ENCODE data around the gene MARF1.
"Not testable (repeated sequence)": the region's sequence is repeated elsewhere in the genome, so short reads cannot be mapped to it uniquely, and the experiment has no call there.

The MARF1 gene

GRCh38 chr16:15654591-15654990, 11.6 kb upstream of the MARF1 start:
- DNase-seq = no peak

DNA sequence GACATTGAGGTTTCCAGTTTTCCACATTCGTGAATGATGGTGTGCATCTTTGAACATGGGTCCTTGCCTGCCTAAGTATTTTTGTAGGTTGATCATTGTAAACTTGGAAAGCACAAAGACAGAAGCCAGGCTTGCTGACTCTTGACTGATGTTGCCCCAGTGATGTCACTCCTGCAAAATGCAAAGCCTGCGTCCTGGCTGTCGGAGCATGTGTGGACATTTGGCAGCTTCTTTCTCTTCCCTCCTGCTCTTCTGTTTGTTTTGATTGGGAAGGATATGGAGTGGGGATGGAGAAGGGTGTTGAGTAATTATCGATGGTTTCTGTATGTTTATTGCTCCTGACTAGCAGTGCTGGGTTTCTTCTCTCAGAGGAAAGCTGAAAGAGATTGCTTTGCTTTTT, 10.3 kb upstream of the MARF1 start:
- peak in 1 of 51 donors; percentile 31 for DNase-seq

DNA sequence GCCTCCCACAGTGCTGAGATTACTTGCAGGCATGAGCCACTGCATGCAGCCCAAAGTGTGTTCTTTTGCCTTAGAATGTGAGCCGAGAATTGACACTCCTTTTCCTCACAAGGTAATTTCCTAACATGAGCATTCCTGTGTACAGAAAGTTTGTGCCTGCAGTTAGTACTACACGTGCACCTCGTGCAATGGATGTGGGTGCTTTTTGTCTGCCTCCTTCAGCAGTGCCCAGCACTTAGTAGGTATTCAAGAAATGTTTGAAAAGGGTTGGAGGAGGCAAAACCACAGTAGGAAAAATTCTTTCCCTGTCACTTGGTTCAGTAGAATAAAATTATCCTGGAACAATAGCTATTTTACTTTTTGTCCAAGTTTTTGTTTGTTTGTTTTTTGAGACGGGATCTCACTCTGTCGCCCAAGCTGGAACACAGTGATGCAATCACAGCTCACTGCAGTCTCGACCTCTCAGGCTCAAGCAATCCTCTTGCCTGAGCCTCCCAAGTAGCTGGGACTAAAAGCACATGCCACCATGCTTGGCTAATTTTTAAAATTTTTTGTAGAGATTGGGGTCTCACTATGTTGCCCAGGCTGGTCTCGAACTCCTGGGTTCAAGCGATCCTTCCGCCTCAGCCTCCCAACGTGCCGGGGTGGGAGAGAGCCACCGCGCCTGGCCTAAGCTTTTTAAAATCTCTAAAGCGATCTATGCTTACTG, 9.5 kb upstream of the MARF1 start:
- no peak for DNase-seq

DNA sequence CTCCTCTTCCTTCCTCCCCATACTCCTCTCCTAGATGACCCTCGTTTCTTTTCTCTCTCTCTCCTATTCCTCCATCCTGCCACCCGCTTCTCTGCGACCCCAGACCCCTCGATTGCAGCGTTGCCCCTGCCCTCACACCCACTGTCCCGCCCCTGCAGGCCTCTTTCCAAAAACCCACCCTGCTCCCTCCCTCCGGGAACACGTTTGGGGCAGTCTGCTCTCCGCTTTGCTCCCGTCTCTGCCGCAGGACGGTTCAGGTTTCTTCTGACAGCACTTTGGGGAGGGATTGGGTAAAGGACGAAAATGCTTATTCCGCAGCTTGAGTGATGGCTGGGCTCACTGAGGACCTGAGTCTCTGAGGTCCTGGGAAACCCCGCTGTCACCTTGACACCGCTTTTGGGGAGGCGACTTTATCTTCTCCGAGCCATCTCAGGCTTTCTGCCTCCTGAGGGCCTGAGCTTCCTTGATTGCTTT, 7.8 kb upstream of the MARF1 start:
- peak in 4 of 51 donors; percentile 26 to 62 (median 30) for DNase-seq

GRCh38 chr16:15650019-15650697, 7.2 kb upstream of the MARF1 start, which contains the start of gene NDE1:
Gene NDE1 (plus strand): TSS chr16:15650245. CDS start chr16:15664779, 14,534 bp downstream.
- peak; percentile 29 to 97 (median 85) for DNase-seq

- no peak for DNase-seq
These were observed 6.7 kb upstream of the MARF1 start for GRCh38 chr16:15649727-15650018.

DNA sequence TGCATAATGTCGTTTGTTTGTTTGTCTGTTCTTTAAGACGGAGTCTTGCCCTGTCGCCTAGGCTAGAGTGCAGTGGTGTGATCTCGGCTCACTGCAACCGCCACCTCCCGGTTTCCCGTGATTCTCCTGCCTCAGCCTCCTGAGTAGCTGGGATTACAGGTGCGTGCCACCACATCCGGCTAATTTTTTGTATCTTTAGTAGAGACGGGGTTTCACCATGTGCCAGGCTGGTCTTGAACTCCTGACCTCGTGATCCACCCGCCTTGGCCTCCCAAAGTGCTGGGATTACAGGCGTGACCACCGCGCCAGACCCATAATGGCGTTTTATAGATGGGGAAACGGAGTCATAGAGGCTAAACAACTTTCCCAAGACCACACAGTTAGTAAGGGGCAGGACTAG, 6.4 kb upstream of the MARF1 start:
- not testable (repeated sequence) for DNase-seq

- no peak for DNase-seq
These were observed 5.3 kb upstream of the MARF1 start for GRCh38 chr16:15648135-15648730.

DNA sequence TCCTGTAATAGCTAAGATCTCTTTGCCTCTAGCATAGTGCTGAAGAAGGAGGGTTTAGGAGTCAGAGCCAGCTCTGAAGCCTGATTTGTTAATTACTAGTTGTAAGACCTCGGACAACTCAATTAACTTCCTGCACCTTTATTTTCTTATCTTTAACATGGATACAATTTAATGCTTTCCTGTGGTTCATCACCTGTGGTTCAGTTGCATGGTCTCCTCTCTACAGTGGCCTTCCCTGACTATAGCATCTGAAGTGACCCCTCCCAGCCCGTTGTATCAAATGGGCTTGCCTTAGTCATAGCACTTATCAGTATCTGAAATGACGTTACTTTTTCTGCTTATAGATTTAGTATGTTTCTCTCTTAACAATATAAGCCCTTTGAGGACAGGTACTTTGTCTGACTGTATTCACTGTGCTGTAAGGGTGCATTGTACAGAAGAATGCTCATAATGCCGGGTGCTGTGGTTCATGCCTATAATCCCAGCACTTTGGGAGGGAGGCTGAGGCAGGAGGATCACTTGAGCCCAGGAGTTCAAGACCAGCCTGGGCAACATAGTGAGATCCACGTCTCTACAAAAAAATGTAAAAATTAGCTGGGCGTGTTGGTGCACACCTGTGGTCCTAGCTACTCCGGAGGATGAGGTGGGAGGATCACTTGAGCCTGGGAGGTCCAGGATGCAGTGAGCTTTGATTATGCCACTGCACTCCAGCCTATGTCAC, 4.5 kb upstream of the MARF1 start:
- DNase-seq = no peak

DNA sequence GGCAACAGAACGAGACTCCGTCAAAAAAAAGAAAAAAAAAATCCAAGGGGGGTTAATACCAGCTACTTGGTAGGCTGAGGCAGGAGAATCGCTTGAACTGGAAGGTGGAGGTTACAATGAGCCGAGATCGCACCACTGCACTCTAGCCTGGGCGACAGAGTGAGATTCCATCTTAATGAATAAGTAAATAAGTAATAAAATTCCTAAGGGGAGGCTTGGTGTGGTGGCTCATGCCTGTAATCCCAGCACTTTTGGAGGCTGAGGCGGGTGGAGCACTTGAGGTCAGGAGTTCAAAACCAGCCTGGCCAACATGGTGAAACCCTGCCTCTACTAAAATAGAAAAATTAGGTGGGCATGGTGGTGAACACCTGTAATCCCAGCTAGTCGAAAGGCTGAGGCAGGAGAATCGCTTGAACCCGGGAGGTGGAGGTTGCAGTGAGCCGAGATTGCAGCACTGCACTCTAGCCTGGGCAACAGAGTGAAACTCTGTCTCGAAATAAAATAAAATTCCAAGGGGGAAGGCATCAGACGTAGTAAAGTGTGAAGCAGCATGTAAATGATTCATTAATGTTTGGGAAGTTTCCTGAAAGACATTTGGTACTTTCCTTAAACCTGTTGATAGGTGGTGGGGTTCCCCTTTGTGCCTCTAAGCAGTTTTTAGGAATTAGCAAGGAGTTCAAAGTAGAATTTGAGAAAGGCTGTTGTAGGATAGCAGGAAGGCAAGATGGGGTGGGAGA, 3.8 kb upstream of the MARF1 start:
- DNase-seq = not testable (repeated sequence)

- DNase-seq = not testable (repeated sequence)
These were observed 2.1 kb upstream of the MARF1 start for GRCh38 chr16:15644962-15645465.

DNA sequence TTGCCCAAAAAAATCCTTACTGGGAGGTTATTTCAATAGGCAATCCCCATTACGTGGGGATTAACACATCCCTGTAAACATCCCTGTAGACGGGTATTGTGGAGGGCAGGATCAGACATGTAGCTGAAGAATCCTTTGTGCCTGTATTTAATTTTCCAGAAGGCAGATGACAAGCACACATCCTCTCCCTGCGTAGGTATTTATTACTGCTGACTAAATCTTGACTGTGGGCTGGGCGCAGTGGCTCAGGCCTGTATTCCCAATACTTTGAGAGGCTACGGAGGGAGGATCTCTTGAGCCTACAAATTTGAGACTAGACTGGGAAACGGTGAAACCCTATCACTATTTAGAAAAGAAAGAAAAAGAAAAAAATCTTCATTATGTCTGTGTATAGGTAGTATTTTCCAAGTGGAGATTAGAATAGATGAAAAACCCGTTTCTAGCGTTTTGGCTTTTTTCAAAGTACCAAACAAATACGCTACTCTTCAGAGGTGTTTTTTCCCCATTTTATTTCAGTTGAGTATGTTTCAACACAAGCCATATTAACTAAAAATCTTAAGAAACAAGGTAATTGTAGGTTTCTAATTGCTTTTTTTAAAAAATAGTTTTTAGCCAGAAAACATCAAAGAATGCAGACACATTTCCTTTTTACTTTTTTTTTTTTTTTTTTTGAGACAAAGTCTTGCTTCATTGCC, 1.5 kb upstream of the MARF1 start:
- peak in 1 of 51 donors; percentile 2 for DNase-seq

GRCh38 chr16:15643946-15644250, 944 bp upstream of the MARF1 start:
- no peak for DNase-seq

DNA sequence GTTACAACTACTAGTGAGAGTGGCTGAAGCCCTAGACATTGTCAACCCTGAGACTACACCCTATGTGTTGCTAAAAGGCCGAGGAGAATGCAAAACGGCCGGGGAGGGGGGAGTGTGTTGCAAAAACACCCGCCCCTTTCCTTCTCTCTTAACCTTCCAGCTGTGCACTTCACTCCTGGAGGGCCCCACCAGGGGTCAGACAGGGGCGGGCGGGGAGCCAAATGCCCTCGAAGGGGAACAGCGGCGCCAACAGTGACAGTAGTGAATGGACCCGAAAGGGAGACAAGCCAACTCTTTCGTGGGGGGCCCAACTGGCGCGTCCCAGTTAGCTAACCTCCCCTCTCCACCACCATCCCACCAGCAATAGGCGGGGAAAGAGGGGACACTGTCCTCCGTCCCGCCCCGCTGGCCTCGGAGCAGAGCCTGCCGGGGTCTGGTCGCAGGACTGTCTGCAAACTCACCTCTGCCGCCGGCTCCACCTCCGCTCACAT, 352 bp downstream of the MARF1 start:
- peak in 23 of 51 donors; percentile 35 to 81 (median 57) for DNase-seq

DNA sequence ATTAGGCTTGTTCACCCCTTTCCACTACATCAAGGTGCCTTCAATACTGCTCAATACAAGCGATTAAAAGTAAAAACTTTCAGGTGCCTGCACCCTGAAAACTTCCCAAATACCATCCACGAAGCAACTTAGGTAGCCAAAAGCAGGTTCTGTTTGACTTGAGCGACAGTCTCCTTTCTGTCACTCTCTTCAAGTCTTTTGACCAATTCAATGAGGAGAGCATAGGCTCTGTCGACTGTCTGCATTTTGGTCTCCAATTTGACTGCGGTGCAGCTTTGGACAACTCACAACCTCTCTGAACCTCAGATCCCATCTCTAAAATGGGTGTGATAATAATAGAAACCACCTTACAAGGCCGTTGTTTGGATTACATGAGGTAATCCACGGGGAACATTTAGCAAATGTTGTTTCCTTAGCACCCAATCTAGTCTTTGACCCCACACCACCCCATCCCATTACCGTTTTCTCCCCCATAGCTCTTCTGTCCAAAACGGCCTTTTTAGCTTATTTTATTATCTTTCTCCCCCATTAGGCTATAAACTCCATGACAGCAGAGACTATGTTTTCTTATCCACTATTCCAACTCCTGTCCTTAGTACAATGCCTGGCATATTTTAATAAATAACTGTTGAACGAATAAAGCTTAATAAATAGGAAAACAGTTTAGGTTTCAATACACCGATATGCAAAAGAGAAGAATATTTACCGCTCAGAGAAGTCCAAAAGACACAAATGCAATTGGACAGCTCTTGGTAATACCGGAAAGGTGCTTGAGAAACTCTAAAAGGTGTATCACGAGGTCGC, 999 bp downstream of the MARF1 start:
- no peak for DNase-seq

DNA sequence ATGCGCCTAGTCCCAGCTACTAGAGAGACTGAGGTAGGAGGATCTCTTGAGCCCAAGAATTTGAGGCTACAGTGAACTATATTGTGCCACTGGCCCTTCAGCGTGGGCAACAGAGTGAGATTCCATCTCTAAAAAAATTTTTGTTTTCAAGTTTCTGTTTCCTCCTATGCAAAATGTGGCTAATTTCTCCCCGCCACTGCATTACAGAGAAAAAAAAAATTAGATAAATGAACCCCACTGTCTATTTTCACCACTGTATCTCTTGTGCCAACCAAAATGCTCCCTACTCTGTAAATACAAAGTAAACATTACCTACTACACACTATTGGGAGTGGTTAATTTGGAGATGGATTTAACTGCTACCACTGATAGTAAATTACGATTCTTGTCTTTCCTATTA, 2.0 kb downstream of the MARF1 start:
- no peak for DNase-seq

DNA sequence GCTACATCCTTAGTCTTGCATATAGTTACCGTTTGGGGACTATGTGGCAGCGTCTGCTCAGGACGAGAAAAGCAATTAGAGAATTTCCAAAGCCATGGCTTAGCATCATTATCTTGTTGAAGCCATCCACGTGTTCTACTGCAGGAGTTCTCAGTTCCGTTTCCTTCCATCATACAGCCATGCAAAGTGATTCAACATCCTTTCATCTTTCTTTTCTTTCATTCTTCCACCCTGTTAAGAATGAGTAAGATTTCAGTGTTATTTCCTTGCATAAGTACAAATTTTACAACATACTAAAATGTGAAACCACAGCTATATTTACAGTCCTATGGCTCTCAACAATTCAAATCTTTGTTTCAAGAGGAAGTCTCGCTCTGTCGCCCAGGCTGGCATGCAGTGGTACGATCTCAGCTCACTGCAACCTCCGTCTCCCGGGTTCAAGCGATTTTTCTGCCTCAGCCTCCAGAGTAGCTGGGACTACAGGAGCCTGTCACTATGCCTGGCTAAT, 3.8 kb downstream of the MARF1 start:
- no peak for DNase-seq

DNA sequence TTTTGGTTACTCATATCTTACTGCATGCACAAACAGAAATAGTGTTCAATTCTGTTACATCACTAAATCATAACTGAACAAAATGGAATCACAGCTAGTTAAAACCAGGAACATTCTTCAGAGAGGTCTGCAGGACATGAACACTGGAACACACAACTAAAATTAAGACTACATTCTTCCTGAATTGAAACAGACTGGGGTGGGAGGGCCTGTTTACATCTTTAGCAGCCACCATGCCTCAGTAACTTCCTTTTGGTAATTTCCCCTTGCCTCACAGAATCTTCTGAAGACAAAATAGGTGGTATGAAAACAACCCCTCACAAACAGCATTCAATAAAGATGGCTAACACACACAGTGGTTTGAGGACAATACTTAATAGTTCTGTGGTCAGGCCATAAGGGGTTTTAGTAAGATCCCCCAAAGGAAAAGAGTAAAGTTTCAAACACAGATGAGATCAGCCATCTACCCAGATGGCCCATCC, 6.5 kb downstream of the MARF1 start:
- no peak for DNase-seq

DNA sequence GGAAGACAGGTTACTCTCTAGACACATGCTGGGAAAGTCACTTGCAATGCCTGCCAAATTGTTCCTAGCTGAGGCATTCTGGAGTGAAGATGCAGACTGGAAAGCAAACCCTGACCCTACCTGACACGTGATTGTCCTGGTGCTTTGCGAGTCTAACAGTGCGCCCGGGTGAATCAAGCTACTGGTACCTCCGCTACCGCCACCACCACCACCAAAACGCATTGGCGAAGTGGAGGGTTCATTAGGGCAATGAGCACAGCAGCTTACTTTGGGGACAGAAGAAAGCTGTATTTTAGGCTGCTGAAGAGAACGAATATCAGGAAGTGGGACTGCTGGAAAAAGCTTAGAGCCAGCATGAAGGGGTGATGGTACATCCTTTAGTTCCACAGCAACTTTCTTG, 7.0 kb downstream of the MARF1 start:
- DNase-seq = no peak
